Fibroblast of lung (primary cell): ENCODE measurements around the gene SCAF11.

Source experiments
- EZH2 ChIP-seq: IDR thresholded peaks from 2 replicates; pipeline ENCODE4 v1.5.1; 2012; ENCODE audit warnings: low read length, control low read depth, mild to moderate bottlenecking; ENCODE audit errors: missing control alignments
- TF ChIP-seq, protein P1 (sequence below), 2 donors: IDR thresholded peaks in 1 of 2; conservative IDR thresholded peaks in 1 of 2; 1 replicate in 1 of 2; 2 replicates in 1 of 2; pipeline ENCODE4 v1.5.1; 2011 to 2012; ENCODE audit warnings: low read length in 2 of 2, control low read depth in 1 of 2, inconsistent platforms in 1 of 2, low read depth in 1 of 2, mild to moderate bottlenecking in 1 of 2

DNA sequence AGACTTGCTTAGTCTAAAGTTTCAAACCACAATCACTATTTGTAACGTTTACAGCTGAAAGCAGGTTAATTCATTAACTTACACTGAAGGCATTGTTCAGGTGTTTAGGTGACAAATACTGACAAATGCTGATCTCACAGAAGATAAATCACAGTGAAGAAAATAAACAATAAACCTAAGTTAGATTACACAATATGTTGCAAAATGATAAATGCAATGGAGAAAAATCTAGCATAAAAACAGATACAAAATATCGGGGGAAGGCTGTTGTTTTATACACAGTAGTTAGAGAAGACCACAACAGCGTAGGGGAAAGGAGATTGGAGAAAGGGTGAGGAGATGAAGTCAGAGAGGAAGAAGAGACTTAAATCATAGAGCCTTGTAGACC is 3.0 kb downstream of the SCAF11 start:
- TF ChIP-seq, protein P1, sequence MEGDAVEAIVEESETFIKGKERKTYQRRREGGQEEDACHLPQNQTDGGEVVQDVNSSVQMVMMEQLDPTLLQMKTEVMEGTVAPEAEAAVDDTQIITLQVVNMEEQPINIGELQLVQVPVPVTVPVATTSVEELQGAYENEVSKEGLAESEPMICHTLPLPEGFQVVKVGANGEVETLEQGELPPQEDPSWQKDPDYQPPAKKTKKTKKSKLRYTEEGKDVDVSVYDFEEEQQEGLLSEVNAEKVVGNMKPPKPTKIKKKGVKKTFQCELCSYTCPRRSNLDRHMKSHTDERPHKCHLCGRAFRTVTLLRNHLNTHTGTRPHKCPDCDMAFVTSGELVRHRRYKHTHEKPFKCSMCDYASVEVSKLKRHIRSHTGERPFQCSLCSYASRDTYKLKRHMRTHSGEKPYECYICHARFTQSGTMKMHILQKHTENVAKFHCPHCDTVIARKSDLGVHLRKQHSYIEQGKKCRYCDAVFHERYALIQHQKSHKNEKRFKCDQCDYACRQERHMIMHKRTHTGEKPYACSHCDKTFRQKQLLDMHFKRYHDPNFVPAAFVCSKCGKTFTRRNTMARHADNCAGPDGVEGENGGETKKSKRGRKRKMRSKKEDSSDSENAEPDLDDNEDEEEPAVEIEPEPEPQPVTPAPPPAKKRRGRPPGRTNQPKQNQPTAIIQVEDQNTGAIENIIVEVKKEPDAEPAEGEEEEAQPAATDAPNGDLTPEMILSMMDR (conservative IDR thresholded peaks at IDR 0.05 in 1 of 2, IDR thresholded peaks at IDR 0.05 in 1 of 2; ENCODE audit: low read depth in 1 of 2, low read length in 2 of 2) = no peak
- no peak for TF ChIP-seq EZH2
